Measurements from ENCODE around the gene OGFRL1.
A peak's percentile ranks its signal among the peaks of the same experiment; 100 is the strongest.

Gene OGFRL1

GRCh38 chr6:71287038-71287437, 1.6 kb upstream of the OGFRL1 start:
- peak in 2 of 14 donors; percentile 10 to 46 for DNase-seq

- peak in 1 of 14 donors; percentile 70 for DNase-seq
Measured at GRCh38 chr6:71287926-71288227, 734 bp upstream of the OGFRL1 start.

- DNase-seq: peak in 2 of 14 donors; percentile 40 to 63
Measured at GRCh38 chr6:71289039-71289801, 609 bp downstream of the OGFRL1 start.

DNA sequence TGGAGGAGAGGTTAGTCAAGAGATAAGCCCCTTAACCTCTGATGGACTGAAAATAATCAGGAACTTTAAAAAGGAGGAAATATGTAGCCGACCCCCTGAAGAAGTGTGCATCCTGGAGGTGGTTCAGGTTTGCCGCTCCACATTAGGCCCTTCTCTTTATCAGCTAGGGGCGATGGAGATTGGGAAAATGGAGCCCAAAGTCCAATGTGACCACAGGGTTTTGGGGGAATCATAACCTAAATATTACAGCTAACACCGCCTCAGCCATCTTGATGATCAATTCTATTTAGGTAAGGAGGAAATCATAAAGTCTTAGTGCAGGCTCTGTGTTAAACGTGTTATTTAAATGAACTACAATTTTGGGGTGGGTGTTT, 1.2 kb downstream of the OGFRL1 start:
- DNase-seq: peak in 1 of 14 donors; percentile 26

DNA sequence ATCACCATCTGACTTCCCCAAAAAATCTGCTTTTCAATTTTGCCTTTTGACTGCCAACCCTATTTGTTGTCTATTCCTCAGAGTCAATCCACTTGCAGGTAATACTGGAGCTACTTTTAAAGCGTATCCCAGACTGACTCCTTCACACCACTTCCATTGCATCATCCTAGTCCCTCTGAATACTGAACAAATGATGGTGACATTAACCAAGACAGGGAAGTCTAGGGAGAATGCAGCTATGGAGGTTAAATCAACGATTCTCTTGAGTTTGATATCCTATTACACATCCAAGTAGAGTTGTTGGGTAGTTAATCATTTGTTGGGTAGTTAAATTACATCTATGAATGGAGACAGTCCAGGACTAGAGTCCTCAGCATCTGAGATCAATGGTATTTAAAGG, 2.0 kb downstream of the OGFRL1 start:
- DNase-seq: peak in 1 of 14 donors; percentile 3

GRCh38 chr6:71292001-71292400, 3.4 kb downstream of the OGFRL1 start:
- DNase-seq: peak in 1 of 14 donors; percentile 39

GRCh38 chr6:71294121-71294523, 5.5 kb downstream of the OGFRL1 start:
- DNase-seq: peak in 9 of 14 donors; percentile 8 to 93 (median 27)

GRCh38 chr6:71298459-71298858, 9.8 kb downstream of the OGFRL1 start:
- DNase-seq: no peak

GRCh38 chr6:71299541-71300470, 11.2 kb downstream of the OGFRL1 start:
- DNase-seq: no peak

- DNase-seq: no peak
Measured at GRCh38 chr6:71300561-71301168, 12.1 kb downstream of the OGFRL1 start.

DNA sequence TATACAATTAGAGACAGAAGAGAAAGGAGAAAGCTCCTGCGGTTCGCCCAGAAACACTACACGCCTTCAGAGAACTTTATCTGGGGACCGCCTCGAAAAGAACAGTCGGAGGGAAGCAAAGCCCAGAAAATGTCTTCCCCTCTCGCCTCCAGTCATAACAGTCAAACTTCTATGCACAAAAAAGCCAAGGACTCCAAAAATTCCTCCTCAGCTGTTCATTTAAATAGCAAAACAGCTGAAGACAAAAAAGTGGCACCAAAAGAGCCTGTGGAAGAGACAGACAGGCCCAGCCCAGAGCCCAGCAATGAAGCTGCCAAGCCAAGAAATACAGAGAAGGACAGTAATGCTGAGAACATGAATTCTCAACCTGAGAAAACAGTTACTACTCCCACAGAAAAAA, 12.9 kb downstream of the OGFRL1 start:
- DNase-seq: no peak

GRCh38 chr6:71309656-71310055, 21.0 kb downstream of the OGFRL1 start:
- no peak for DNase-seq

DNA sequence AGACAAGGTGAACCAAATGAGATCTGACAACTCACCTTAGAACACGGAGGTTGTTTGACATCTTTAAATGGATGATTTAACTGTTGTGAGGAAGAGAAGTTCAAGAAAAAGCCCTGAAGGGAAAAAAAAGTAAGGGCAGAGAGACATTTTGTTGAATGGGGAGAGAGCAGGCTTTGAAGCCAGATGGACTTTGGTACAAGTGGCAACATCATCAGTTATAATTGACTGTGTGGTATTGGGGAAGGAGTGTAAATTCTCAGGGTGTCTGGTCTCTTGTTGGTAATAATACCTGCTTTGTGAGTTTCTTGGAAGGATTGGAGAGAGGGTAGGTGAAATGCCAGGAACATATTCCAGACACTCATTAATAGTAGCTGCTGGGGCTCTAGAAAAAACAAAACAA, 21.6 kb downstream of the OGFRL1 start:
- DNase-seq: no peak

DNA sequence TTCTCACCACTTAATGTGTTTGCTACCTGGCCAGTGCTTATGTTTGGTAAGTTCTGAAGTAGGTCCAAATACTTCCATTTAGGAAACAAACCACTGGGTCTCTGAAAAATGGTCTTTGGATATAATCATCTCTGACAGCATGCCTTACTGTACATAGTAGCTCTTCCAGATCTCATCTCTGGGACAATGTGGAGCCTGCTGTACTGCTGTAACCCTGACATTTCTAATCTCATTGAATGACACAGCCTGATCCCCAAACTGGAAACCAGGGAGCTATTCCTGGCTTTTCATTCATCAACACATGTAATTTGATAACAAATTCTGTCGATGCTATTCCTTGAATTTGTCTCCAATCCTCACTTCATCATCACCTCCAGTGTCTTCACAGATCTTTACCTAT, 23.5 kb downstream of the OGFRL1 start:
- no peak for DNase-seq

DNA sequence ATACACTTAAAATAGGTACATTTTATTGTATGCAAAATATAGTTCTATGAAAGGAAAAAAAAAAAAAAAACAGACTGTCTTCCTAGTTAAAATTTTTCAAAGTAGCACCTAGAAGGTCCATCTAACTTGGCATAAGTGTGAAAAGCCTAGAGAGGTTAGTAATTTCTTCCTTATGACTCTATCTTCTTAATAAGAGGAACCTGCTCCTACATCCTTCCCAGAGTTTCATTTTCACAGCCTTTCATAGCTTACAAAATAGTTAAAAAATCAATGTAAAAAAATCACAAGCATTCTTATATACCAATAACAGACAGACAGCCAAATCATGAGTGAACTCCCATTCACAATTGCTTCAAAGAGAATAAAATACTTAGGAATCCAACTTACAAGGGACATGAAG, 28.8 kb downstream of the OGFRL1 start:
- no peak for DNase-seq

DNA sequence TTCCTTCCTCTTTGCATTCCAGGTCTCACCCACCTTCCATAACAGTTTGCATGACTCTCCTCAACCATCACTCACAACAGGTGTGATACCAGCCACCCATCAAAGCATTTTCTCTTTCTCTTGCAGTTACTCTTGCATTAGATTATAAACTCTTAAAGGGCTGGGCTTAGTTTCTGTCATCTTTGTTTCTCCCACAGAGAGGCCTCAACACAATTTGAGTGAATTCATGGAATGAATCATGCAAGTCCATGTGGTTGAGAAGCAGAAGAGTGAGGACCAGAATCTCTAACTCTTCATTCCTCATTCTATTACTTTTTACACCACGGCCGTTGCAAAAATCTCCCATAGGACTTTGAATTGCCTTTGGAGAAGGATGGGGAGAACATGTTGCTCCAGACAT, 31.4 kb downstream of the OGFRL1 start:
- no peak for DNase-seq

GRCh38 chr6:71321314-71321713, 32.7 kb downstream of the OGFRL1 start:
- no peak for DNase-seq

- DNase-seq: peak in 3 of 14 donors; percentile 15 to 22 (median 21)
Measured at GRCh38 chr6:71324194-71324785, 35.7 kb downstream of the OGFRL1 start.

GRCh38 chr6:71326611-71327010, 38.0 kb downstream of the OGFRL1 start:
- no peak for DNase-seq

DNA sequence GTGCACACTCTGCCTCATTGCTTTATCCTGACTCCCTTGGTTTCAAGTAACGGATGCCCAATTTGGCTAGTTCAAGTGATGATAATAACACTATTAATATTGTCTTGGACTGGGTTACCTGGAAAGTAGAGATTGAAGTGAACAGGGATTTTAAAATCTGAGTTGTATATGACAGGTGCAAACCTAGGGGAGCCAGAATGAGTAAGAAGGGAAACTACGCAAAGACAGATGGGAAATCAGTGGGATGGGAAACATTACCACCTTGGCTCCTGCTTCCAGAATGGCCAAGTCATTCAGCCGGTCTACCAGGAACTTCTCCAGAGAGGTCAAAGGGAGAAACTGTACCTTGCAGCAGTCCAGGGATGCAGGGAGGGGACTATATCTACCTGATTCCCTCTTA, 41.9 kb downstream of the OGFRL1 start:
- peak in 1 of 14 donors; percentile 73 for DNase-seq

DNA sequence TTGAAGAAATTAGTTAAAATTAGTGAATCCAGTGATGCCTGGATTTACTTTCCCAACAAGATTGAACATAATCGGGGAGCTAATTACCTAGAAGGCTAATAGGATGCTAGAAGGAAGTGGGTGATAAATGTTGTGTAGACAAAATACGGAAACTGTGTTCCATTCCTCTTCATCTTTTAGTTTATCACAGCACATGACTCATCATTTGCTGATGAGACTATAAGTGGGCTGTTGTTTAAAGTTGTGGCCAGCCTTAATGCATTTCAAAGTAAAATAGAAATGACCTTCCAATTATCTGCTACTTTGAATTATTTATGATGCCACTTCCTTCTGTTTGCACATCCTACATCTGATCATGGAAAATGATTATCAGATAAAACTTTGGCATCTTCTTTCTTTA, 43.4 kb downstream of the OGFRL1 start:
- no peak for DNase-seq

DNA sequence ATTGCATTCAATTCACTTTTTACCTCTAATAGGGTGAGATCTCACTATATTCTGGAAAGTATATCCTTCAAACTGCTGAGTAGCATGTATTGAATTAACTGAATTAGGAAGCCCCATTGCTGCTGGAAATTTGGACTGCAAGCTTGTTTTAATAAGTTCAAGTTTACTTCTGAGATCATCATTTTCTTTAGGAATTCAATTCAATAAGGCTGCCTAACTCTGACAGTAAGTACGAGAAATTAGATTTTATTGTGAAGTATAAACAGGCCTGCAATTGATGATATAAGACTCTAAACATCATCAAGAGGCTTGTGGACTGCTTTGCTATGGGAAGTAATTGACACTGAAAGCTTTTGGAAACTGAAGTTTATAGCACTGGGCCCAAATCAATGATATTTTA, 44.4 kb downstream of the OGFRL1 start:
- no peak for DNase-seq

GRCh38 chr6:71333697-71334096, 45.1 kb downstream of the OGFRL1 start:
- DNase-seq: no peak
